PC-3 (cell line): ENCODE measurements around the gene CAMSAP1. TPM values are rescaled to one million over a fixed set of nuclear protein-coding genes. Genes with fewer than 3 reads are reported as not detected.
A peak's percentile ranks its signal among the peaks of the same experiment; 100 is the strongest.

Source experiments
- ATAC-seq: fragments of 200-7000 bp; cut with Tn5 transposase; 2 replicates; pipeline ENCODE4 v1.9.1; 2020; ENCODE audit warnings: mild to moderate bottlenecking, moderate library complexity
- BruUV-seq: library from RNA; stranded (reverse); fragments of 400-500 nt; replicated peaks from 2 replicates; lab custom pipeline; 2021; lab: Mats Ljungman, UMichigan
- CTCF ChIA-PET: fragments of 300-600 bp; sonication (Branson Sonifier 250); formaldehyde crosslinking; loops from one replicate; lab custom pipeline; 2022; ENCODE audit warnings: antibody characterized with exemption; lab: Charles Lee
- POLR2A ChIA-PET: fragments of 300-600 bp; sonication (Branson Sonifier 250); formaldehyde crosslinking; loops from one replicate; lab custom pipeline; 2022; ENCODE audit warnings: antibody characterized with exemption; ENCODE audit not compliant: unreplicated experiment; lab: Charles Lee
- DNase-seq: peaks from one replicate; pipeline ENCODE4 v3.0.0-alpha.2; 2015
- H2AFZ ChIP-seq: fragments of 300-600 bp; sonication (generic); 2 replicates; pipeline ENCODE4 v1.6.0; 2016; ENCODE audit warnings: antibody characterized with exemption, low read length
- H3F3A ChIP-seq: fragments of 300-600 bp; sonication (generic); one replicate; pipeline ENCODE4 v1.6.0; 2017; ENCODE audit warnings: antibody characterized with exemption, low read length, control low read depth, mild to moderate bottlenecking; ENCODE audit not compliant: unreplicated experiment
- H3K27ac ChIP-seq: fragments of 300-600 bp; sonication (generic); 2 replicates; pipeline ENCODE4 v1.5.1; 2016; ENCODE audit warnings: mild to moderate bottlenecking, low read length
- H3K27me3 ChIP-seq: fragments of 300-600 bp; sonication (generic); 2 replicates; pipeline ENCODE4 v1.6.1; 2016; ENCODE audit warnings: low read length, mixed read lengths
- H3K36me3 ChIP-seq: fragments of 300-600 bp; sonication (generic); 2 replicates; pipeline ENCODE4 v1.6.1; 2016; ENCODE audit warnings: low read depth, mixed run types, low read length, mixed read lengths
- H3K4me1 ChIP-seq: fragments of 300-600 bp; sonication (generic); 2 replicates; pipeline ENCODE4 v1.5.1; 2016; ENCODE audit warnings: low read length; ENCODE audit not compliant: insufficient read depth
- H3K4me2 ChIP-seq: fragments of 300-600 bp; sonication (generic); 2 replicates; pipeline ENCODE4 v1.6.0; 2016; ENCODE audit warnings: low read length
- H3K4me3 ChIP-seq: fragments of 300-600 bp; sonication (generic); 2 replicates; pipeline ENCODE4 v1.5.1; 2016; ENCODE audit warnings: mild to moderate bottlenecking, low read length, mixed read lengths
- H3K79me2 ChIP-seq: fragments of 300-600 bp; sonication (generic); 2 replicates; pipeline ENCODE4 v1.6.1; 2017; ENCODE audit warnings: low read length, mixed read lengths
- H3K9ac ChIP-seq: fragments of 300-600 bp; sonication (generic); 2 replicates; pipeline ENCODE4 v1.6.0; 2016; ENCODE audit warnings: mild to moderate bottlenecking, low read length
- H3K9me2 ChIP-seq: fragments of 300-600 bp; sonication (generic); replicated peaks from 2 replicates; pipeline ENCODE4 v1.6.1; 2016; ENCODE audit warnings: mixed run types, low read length, mixed read lengths
- H3K9me3 ChIP-seq: fragments of 300-600 bp; sonication (generic); 2 replicates; pipeline ENCODE4 v1.6.1; 2016; ENCODE audit warnings: low read length, mixed read lengths
- H4K20me1 ChIP-seq: fragments of 300-600 bp; sonication (generic); 2 replicates; pipeline ENCODE4 v1.6.1; 2016; ENCODE audit warnings: low read length, mixed read lengths
- CTCF ChIP-seq: fragments of 300-600 bp; sonication (generic); conservative IDR thresholded peaks from 2 replicates; pipeline ENCODE4 v1.5.1; 2017; ENCODE audit warnings: antibody characterized with exemption, low read depth, mild to moderate bottlenecking, low read length
- EZH2 ChIP-seq: fragments of 300-600 bp; sonication (generic); IDR thresholded peaks from one replicate; pipeline ENCODE4 v1.6.1; 2017; ENCODE audit warnings: antibody characterized with exemption, mild to moderate bottlenecking, low read length; ENCODE audit not compliant: unreplicated experiment
- EZH2phosphoT487 ChIP-seq: fragments of 300-600 bp; sonication (generic); IDR thresholded peaks from 2 replicates; pipeline ENCODE4 v1.6.1; 2018; ENCODE audit warnings: mild to moderate bottlenecking, antibody characterized with exemption, low read length, borderline replicate concordance
- intact Hi-C: fragments of 100-400 bp; cut with micrococcal nuclease; formaldehyde crosslinking; loops from 2 replicates; pipeline ENCODE4 v1.9.0; 2023
- total RNA-seq: library from RNA; depleted of rRNA; stranded (reverse); fragments of >200 nt; gene quantifications from 2 replicates; pipeline ENCODE4 v1.2.3, GENCODE V29; 2014

CAMSAP1 gene
- total RNA-seq, 1 experiment from 2014 or later = 16.4 TPM

GRCh38 chr9:135906291-135907005, 898 bp downstream of the CAMSAP1 start:
- 0 out of 2 replicates have a peak, but pooled peaks cover 9% of the 10 kb centered on the region for H4K20me1 ChIP-seq
- peak; percentile 15; the same call in 1 of the 2 replicates for ATAC-seq
- no peaks in the 10 kb centered on the region for H3K36me3 ChIP-seq
- H3K79me2 ChIP-seq = peaks cover 86% of the 10 kb centered on the region
- peak overlapping the region; percentile 73 for H3K9ac ChIP-seq
- H3F3A ChIP-seq = peaks cover 9% of the 10 kb centered on the region
- H3K27ac ChIP-seq = peak overlapping the region; percentile 95
- TF ChIP-seq EZH2phosphoT487 (no peak), EZH2 (no peak), CTCF (no peak)
- H3K4me3 ChIP-seq = peak overlapping the region; percentile 90
- CTCF ChIA-PET = no interaction called here
- no peaks in the 10 kb centered on the region for H3K9me2 ChIP-seq
- H3K4me2 ChIP-seq = peak overlapping the region; percentile 93
- no peak overlapping the region for H2AFZ ChIP-seq
- no TSS peak for BruUV-seq
- no peaks in the 10 kb centered on the region for H3K9me3 ChIP-seq
- no peaks in the 10 kb centered on the region for H3K27me3 ChIP-seq
- peak; percentile 30 for DNase-seq
- POLR2A ChIA-PET = interaction anchor here (0.7 kb wide), 1 partner anchor 22 kb away, joined by 4 read pairs; no protein-coding TSS in a partner anchor
- intact Hi-C loops = loop anchor here (2.0 to 5.0 kb wide), 2 partner anchors 56 to 110 kb away; partner anchors contain the start of gene UBAC1
- peaks cover 36% of the 10 kb centered on the region for H3K4me1 ChIP-seq

- Histone ChIP-seq H3K4me2 (peak overlapping the region; percentile 93), H3K27me3 (no peaks in the 10 kb centered on the region), H3K27ac (peak overlapping the region; percentile 95), H3K9me3 (no peaks in the 10 kb centered on the region), H3K4me3 (peak overlapping the region; percentile 90), H3K4me1 (peaks cover 36% of the 10 kb centered on the region), H3K9ac (peak overlapping the region; percentile 73), H2AFZ (no peak overlapping the region), H3F3A (peaks cover 9% of the 10 kb centered on the region), H3K36me3 (no peaks in the 10 kb centered on the region), H3K79me2 (peaks cover 87% of the 10 kb centered on the region), H3K9me2 (no peaks in the 10 kb centered on the region), H4K20me1 (0 out of 2 replicates have a peak, but pooled peaks cover 6% of the 10 kb centered on the region)
- no peak for TF ChIP-seq EZH2
- TF ChIP-seq CTCF = no peak
- TF ChIP-seq EZH2phosphoT487 = no peak
- ATAC-seq (peak; percentile 44), DNase-seq (peak; percentile 78)
- POLR2A ChIA-PET = interaction anchor here (0.7 kb wide), 1 partner anchor 21 kb away, joined by 4 read pairs; no protein-coding TSS in a partner anchor
- CTCF ChIA-PET = no interaction called here
- intact Hi-C loops = loop anchor here (2.0 to 5.0 kb wide), 2 partner anchors 57 to 109 kb away; partner anchors contain the start of gene UBAC1
- BruUV-seq = TSS peak; percentile 36
Measured at GRCh38 chr9:135905380-135906258, 1.7 kb downstream of the CAMSAP1 start.
